ENCODE data around the gene CNTNAP5.

CNTNAP5 gene

DNA sequence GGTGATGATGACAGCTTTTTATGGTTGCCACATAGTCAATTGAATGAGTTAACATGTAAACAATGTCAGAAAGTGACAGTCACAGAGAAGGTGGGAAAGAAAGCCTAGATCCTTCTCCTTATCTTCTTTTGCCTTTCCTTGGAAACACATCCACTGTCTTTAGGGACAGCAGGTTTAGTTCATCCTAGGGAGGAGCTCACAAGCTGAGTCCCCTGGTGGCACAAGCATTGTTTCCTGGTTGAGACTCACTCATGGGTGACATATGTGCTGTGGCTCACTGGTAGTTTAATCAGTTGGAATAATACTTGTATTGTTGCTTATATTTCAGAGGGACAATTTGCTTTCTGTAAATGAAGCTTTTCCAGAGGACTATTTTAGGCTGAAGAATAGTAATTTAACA is 598.5 kb downstream of the CNTNAP5 start:
- no peak for DNase-seq (ENCODE audit: low read depth)

- DNase-seq (ENCODE audit: low read depth) = no peak
Measured at GRCh38 chr2:124625561-124625960, 600.5 kb downstream of the CNTNAP5 start.

DNA sequence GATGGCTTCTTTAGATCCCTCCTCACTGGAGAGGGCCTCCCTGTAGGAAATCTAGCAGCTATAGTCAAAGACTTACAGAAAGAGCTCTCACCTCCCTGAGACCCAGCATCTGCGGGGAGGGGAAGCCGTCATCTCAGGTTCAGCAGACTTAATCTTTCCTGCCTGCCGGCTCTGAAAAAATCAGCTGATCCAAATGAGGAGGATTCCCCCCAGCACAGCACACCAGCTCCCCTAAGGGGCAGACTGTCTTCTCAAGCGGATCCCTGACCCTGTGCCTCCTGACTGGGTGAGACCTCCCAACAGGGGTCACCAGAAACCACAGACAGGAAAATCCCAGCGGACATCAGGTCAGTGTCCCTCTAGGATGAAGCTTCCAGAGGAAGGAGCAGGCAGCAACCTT is 601.9 kb downstream of the CNTNAP5 start:
- no peak for DNase-seq (ENCODE audit: low read depth)

- DNase-seq (ENCODE audit: low read depth) = no peak
Measured at GRCh38 chr2:124633812-124634211, 608.7 kb downstream of the CNTNAP5 start.

- DNase-seq (ENCODE audit: low read depth) = no peak
Measured at GRCh38 chr2:124639524-124639923, 614.4 kb downstream of the CNTNAP5 start.

GRCh38 chr2:124640221-124640750 is 615.2 kb downstream of the CNTNAP5 start:
- no peak for DNase-seq (ENCODE audit: low read depth)

GRCh38 chr2:124646166-124646815 is 621.2 kb downstream of the CNTNAP5 start:
- DNase-seq (ENCODE audit: low read depth) = no peak

DNA sequence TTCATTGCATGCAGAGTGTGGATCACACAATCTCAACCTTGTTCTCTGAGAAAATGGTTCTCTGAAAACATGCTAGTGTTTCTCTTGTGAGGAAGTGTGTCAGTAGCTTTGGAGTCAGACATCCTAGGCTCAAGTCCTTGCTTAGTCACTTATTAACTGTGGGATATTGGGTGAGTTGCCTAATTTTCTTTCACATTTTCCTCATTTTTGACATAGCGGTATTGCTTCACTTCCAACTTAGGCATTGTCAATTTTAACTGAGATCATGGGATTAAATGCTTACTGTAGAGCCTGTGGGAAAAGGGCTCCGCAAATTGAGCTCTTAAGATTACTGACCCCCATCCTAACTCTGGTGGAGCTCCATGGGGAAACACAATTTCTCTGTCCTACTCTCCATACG is 622.2 kb downstream of the CNTNAP5 start:
- no peak for DNase-seq (ENCODE audit: low read depth)

DNA sequence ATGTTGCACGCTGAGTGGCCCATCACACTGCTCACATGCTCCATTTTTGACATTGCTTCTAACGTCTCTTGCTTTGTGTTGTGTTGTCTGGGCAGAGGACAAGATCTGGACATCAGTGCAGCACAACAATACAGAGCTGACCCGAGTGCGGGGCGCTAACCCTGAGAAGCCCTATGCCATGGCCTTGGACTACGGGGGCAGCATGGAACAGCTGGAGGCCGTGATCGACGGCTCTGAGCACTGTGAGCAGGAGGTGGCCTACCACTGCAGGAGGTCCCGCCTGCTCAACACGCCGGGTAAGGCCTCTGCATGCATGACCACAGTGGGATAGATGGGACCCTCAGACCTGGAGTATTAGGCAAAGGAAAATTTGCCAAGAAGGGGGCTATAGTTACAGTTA is 622.6 kb downstream of the CNTNAP5 start:
- no peak for DNase-seq (ENCODE audit: low read depth)

DNA sequence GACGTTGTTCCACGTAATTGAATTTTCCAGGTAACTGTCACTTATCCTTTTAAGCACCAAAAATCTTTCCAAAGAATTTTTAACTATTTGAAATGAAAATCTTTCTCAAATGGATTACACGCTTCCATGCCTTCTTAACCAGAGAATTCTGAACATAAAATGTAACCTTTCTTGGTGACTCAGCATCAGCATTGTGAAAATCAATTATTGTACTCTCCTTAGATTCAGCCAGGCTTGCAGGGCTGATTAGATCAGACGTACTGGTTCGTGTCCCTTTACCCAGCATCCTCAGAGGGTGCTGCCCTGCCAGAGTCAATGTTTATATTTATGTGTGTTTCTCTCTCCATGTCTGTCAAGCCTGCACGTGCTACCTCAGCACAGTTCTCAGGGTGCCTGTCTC is 623.9 kb downstream of the CNTNAP5 start:
- DNase-seq (ENCODE audit: low read depth) = no peak

DNA sequence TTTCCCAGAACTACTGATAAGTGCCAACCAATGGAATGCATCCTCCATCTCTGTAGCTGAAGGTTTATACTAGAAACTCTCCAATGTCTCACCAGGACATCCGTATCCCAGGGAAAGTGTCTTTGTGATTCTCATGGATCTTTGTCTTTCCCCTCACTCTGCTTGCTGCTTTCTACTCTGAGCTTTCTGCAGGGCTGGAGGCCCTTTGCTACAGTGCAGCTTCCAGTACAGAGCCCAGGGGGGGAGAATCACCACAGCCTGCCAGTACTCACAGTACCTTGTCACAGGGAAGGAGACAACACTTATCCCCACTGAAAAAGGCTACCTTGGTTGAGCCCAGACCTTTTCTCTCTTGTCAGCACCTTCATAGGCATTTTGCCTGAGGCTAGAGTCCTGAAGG is 627.0 kb downstream of the CNTNAP5 start:
- no peak for DNase-seq (ENCODE audit: low read depth)

DNA sequence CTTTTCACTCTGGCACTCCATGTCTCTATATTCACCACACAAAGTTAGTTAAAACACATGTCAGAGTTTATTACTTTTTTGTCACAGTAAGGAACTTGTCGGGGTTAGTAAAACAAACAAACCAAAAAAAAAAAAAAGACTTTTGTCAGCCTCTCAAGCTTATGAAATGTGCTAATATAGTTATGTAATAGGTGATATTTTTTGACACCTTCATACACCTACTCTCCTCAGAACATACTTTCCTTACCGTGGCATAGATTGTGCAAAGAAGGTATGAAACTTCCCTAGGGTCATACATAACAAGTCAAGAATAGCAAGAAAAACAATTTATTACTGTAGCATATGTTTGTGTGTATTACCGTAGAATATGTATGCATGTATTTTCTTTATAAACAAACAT is 633.3 kb downstream of the CNTNAP5 start:
- no peak for DNase-seq (ENCODE audit: low read depth)

GRCh38 chr2:124661558-124661957 is 636.5 kb downstream of the CNTNAP5 start:
- DNase-seq (ENCODE audit: low read depth) = no peak

DNA sequence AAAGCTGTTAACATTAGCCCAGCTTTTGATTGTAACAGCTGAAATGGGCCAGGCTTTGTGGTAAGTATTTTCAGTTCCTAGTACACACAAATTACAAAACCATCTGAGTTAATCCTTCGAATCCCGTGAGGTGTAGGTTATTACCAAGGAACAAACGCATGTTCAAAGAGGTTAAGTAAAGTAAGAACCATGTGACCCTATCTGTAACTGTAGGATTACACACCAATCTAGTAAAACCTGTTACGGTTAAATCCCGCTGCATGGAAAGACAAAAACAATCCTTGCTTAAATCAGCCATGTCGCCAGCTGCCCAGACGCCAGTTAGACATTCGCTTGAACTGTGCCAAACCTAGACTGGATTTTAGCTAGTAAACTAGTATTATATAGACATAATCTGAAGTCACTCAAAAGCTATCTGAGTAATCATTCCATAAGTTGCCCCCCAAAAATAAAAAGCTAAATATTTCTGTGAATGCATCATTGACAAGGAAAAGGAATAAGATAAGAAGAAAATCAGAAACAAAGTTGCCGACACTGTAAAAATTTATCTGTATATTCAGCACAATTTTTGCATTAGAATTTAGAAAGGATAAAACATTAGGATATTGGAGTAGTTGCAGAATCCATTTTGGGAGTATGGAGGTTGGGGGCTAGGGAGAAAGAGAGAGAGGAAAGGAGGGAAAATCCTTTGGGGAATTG is 638.0 kb downstream of the CNTNAP5 start:
- DNase-seq (ENCODE audit: low read depth) = no peak

- no peak for DNase-seq (ENCODE audit: low read depth)
Measured at GRCh38 chr2:124663645-124663997, 638.5 kb downstream of the CNTNAP5 start.

GRCh38 chr2:124664363-124664762 is 639.3 kb downstream of the CNTNAP5 start:
- DNase-seq (ENCODE audit: low read depth) = no peak

DNA sequence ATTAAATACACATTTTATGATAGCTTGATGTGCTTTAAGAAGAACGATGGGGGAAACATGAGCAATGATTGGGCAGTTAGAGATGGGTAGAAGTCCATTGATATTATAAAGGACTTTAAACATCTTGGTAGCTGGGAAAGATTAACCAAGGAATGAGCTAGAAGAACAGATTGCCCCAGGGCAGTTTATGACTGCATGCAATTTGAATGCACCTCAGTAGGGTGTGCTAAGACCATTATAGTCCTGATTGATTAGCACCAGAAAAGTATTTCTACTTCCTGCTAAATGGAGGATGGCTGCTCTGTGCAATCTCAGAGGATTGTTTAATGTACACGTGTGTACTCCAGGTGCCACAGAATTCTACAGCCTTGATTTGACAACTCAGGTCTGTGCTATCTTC is 641.9 kb downstream of the CNTNAP5 start:
- DNase-seq (ENCODE audit: low read depth) = no peak

GRCh38 chr2:124668161-124668560 is 643.1 kb downstream of the CNTNAP5 start:
- no peak for DNase-seq (ENCODE audit: low read depth)

- DNase-seq (ENCODE audit: low read depth) = no peak
Measured at GRCh38 chr2:124670187-124670586, 645.1 kb downstream of the CNTNAP5 start.

DNA sequence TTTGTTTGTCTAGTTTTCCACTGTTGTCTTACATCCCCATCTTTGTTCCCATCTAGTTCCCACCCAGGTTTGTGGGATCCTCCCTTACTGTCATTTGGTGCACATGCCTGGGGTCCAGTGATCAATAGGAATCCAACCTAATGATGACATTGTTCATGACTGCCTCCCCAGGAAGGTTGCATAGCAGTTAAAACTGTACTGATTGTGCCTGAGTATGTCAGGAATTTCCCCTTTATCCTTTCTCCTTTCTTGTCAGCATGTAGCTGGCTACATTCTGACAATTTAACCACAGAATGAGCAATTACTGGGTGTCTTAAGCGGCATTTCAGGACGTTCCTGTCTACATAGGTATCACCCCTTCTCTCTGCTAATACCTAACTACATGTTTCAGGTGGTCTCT is 653.0 kb downstream of the CNTNAP5 start:
- no peak for DNase-seq (ENCODE audit: low read depth)

DNA sequence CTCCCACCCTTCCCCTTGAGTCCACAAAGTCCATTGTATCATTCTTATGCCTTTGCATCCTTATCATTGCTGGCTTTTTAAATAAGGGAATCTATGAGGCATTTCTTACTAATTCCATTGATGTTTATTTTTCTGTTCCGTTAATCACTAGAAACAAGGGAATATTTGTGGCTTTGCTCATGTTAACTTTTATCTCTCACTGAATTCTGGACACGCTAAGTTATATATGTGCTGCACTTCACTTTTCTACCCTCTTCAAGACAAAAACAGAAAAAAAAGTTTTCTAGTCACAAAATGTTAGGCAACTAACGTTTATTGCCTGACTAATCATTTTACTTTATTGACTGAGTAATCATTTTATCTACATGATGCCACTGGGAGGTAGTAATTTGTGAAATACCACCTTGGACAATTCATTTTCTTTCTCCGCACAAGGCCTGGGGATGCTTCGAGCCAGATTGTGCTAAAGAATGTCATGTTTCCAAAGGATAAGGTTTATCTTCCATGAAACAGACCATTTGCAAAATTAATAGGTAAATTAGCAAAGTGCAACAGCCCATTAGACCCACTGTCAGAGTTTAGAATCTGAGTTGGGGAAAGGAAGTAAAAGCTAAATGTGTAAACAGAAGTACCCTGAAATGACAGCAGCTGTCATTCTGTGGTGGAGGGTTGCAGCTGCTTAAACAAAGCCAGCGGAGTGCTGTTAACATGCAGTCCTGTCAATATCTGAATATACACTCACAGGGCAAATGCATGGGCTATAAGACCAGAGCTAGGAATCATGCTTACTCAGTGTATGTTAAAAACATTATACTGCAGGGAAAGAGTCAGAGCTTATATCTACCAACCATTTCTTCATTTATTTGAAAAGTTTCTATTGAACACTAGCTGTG is 658.7 kb downstream of the CNTNAP5 start:
- no peak for DNase-seq (ENCODE audit: low read depth)

GRCh38 chr2:124689348-124689747 is 664.3 kb downstream of the CNTNAP5 start:
- no peak for DNase-seq (ENCODE audit: low read depth)

- DNase-seq (ENCODE audit: low read depth) = no peak
Measured at GRCh38 chr2:124692216-124692615, 667.1 kb downstream of the CNTNAP5 start.

Measured in activated gamma-delta T cell treated with anti-CD3 and anti-CD28 coated beads, Interleukin-2, amount 50 U/mL, for 16 hours (primary cell).